ENCODE data around the gene UGT1A8.

DNA sequence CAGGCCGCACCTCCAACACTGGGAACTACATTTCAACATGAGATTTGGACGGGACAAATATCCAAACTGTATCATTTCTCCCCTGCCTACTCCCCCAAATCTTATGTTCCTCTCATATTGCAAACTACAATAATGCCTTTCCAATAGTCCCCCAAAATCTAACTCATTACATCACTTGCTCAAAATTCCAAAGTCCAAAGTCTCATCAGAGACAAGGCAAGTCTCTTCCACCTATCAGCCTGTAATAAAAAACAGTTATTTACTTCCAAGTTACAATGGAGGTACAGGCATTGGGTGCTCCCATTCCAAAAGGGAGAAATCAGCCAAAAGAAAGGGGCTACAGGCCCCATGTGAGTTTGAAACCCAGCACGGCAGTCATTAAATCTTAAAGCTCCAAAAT lies 12.6 kb upstream of the UGT1A8 start:
- TF ChIP-seq YY1 (IDR thresholded peaks at IDR 0.05; ENCODE audit: insufficient read depth, insufficient read length) (no peak), ZNF274 (IDR thresholded peaks at IDR 0.05; ENCODE audit: low read depth, low read length) (no peak)

All from NT2/D1 (cell line).